Bone marrow (tissue), 2 donors: ENCODE results near the gene RTN4RL1.
"Not testable (repeated sequence)": the region's sequence is repeated elsewhere in the genome, so short reads cannot be mapped to it uniquely, and the experiment has no call there.

Experiments
- DNase-seq, 2 donors: peaks; one replicate each; lab custom pipeline; 2025; lab: John Stamatoyannopoulos, UW

Gene RTN4RL1

DNA sequence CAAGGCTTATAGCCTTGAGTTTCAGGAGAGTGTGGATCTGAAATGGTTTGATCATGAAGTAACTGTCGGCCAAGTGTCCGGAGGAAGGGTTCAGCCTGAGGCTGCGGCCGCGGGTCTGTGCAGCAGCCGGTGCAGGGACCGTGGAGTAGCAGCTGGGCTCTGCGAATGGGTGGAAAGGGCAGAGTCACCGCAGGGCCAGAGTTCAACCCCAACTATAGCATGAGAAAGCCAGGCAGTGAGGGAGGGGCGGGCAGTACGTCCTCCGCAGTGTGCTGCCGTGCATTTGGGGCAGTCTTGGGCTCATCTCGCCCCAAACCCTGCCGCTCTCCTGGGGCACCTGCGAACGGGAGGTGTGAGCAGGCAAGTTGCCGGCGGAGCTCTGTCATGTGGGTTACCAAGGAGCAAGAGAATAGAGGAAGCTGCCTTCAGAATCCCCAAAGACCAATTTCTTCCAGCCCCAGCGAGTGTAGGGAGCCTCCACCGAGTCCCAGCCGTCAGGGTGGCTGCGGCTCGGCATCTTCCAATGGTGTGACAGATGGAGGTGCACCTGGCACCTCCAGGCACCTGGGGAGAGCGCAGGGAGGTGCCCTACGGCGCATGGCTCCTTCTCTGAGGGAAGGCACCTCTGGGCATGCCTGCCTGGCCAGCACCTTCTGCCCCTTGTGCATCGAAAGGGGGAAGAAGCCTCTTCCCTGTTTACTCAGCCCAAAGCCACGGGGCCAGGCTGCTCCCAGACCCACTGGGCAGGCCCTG is 108.0 kb downstream of the RTN4RL1 start:
- DNase-seq: no peak

DNA sequence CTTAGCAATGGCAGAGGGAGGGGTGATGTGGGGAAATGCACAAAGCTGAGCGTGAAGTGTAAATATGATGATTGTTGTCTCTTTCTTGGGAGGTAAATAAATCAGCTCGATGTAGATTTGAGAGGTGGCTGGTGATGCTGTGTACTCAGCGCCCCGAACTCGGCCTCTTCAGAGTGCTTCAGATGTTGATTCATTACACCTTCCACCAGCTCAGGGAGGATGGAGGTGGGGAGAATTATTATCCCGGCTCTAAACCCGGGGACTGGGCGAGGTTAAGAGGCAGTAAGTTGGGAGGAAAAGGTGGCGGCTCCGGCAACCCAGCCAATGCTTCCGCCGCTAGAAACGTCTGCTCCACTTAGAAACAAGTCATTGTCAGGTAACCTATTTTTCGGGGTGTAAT is 108.8 kb downstream of the RTN4RL1 start:
- no peak for DNase-seq

DNA sequence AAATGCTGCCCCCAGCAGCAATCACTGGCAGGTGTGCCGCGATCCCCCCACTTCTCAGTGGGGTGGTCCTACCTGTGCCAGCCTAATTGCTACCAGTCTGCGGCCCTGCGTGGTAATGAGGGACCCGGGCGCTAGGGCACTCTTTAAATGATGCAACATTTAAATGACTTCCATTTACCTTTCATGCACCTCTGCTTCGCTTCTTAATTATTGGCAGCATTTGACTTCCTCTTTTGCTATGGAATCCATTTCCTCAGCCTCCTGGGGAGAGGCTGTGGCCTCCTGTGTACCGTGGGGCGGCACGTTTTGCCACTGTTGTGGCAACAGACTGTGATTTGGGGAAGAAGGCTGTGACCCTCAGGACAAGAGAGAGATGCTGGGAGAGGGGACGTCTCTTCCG is 109.2 kb downstream of the RTN4RL1 start:
- no peak for DNase-seq

DNA sequence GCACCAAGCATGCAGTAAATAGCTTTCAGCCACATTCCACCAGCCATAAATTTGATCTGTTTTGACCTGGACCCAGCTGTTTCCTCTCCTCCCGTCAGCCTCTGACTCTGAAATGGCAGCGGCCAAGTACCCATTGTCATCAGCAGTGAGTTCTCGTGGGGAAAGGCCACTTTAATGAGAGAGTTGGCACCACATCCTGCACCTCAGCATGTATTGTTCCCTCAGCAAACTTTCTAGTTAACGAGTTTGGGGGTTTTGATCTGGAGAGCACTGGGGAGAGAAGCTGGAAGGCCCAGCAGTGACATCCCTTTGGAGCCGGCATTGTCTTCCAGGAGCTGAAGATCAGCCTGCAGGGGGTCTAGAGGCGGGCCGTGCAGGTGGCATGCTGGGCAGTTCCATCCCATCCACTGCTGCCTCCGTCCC is 110.5 kb downstream of the RTN4RL1 start:
- no peak for DNase-seq

GRCh38 chr17:1913702-1914101 is 111.4 kb downstream of the RTN4RL1 start:
- DNase-seq: no peak

- no peak for DNase-seq
Observed at GRCh38 chr17:1912146-1912545, 113.0 kb downstream of the RTN4RL1 start.

DNA sequence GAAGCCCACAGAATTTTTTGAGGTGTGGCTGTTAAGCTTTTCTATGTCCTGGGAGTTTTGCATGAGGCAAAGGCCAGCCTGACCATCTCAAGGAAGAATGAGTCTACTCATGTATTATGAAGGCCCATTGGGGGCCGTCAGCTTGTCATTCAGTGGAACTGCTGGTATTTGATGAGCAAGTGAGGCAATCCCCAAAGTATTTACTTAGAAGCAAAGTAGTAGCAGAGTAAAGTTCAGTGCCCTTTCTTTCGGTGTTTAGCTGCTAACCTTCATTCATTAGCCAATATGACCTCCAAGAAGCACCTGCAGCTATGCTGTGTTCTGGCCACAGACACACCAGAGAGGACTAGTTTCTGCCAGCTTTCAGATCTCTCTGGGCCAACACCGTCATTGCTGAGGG is 115.1 kb downstream of the RTN4RL1 start:
- DNase-seq: no peak

GRCh38 chr17:1908699-1909309 is 116.3 kb downstream of the RTN4RL1 start:
- DNase-seq: peak in 1 of 2 donors; percentile 60

DNA sequence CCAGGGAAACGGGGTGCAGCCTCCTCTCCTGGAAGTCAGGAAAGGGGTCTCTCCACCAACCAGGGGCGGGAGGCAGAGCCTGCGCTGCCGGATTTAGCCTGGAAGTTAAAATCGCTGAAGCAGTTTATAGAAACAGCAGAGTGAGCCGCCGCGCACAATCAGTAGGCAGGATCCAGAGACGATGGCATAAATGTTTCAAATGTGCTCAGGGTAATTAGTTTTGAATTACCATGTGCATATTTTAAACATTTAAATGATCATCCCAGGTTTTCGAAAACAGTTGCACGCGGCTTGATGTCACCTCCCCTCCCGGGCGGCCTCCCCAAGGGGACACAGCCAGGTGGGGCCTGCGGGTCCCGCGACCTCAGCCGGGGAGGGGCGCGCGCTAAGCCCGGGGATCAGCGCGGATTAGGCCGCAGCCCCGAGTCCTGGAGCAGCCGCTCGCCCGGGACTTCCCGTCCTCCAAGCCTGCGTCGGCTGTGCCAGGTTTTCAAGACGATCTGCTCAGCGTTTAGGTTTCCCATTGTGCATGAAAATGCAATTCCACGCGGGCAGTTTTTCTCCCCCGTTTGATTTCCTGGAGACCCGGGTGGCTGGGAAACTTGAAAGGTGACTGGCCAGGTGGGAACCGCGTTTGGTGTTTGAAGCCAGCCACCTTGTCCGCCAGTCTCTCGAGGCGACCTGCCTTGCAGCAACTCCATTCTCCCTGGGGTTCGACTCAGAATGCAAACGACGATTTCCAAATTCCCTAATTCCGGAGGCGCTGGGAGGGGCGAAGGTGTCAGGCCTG is 117.0 kb downstream of the RTN4RL1 start:
- DNase-seq: no peak

DNA sequence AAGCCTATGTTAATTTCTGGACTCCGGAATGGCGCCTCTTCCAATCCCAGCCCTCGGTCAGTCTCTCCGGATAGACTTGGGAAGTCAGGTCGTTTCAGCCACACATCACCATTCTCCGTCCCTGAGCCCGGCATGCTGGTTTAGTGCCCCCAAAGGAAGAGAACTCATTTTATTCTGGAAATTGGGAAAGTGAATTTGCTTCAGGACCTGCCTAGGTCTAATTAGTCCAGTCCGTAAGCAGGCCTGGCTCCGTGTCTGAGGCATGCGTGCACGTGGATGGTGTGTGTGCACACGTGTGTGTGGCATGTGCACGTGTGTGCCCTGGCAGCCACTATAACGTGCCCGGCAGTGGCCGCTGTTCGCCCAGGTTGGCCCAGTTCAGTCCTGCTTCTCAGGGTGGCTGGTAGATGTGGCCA is 117.9 kb downstream of the RTN4RL1 start:
- DNase-seq: no peak

DNA sequence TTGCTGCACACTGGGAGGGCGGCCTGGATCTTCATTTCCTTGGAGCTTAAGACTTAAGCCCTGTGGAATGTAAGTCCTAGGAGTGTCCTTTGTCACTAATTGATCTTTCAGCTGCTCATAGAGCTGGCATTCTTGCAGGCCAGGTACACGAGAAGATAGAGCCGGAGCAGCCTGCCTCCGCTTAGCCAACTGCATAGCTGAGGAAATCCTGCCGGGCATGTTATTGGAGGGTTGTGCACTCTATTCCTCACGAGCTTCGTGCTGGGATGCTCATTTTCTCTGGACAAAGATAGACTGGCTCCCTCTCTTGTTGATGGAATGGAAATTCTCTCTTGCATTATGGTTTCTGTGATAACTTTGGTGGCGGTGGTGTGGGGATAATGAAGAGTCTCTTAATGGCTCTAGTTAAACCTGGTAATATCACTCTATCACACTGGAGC is 118.5 kb downstream of the RTN4RL1 start:
- no peak for DNase-seq

DNA sequence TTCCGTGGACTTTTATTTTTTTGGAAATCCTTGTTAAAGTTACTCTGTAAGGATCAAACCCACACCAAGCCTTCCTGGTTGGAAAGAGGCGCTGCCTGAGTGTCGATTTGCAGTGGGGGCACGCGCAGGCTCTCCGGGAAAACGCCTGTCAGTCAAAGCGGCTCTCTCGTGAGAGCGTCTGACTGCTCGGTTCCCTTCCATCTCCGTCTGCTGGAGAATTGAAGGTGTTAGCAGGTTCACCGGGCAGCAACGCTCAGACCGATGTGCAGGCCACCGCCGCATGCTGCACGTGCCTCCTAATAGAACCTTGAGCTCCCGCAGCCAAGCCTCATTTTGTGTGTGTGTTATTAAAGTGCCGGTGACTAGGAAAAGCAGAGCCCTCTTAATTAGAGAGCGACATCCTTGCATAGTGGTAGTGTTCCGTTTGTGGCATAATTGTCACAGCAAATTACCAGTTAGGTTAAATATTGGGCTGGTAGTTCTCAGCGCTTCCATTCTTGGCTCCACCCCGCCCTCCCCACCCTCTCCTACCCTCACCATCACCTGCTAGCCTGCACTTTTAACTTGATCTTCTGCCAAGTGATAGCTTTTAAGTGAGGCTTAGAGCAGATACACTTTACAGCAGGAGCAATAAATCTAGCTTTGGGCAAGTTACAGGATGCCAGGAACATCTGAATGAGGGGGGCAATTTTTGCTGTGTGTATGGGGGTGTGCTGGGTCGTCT is 119.8 kb downstream of the RTN4RL1 start:
- no peak for DNase-seq

DNA sequence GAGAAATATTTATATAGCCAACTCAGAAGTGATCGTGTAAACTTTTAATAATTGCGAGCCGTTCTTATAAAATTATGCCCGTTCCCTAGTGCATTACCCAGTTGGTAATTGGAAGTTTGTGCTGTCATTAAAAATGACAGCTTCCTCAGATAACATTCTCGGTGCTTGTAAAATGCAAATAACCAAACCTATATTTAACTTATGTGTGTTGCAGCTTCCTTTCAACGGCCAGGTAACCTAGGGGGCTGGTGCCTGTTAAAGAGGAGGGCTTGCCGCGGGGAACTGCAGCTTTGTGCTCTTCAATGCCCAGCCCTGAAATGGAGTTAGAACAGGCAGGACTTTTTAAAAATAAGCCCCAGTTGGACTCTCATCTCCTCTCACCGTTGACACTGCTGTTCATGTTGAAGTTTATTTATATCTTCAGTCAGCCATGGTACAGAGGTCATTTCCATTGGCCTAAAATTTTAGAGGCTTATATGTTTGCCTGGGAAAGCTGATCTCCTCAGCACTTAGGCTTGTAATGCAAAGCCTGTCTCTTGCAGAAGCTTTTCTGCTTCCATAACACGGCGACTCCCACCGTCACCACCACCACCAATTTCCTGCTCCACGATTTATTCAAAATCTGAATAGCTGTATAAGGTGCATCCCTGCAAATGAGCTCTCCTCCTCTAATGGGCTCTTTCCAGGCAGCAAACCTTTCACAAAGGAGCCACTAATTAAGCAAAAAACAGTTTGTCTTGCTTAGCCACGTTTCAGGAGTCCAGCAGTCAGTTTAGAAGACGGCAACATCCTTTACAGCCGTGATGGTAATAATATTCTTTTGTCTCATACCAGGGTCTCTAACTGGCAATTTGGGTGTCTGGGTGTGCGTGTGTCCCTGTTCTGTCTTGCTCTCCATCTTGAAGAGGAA is 120.6 kb downstream of the RTN4RL1 start:
- DNase-seq: no peak

DNA sequence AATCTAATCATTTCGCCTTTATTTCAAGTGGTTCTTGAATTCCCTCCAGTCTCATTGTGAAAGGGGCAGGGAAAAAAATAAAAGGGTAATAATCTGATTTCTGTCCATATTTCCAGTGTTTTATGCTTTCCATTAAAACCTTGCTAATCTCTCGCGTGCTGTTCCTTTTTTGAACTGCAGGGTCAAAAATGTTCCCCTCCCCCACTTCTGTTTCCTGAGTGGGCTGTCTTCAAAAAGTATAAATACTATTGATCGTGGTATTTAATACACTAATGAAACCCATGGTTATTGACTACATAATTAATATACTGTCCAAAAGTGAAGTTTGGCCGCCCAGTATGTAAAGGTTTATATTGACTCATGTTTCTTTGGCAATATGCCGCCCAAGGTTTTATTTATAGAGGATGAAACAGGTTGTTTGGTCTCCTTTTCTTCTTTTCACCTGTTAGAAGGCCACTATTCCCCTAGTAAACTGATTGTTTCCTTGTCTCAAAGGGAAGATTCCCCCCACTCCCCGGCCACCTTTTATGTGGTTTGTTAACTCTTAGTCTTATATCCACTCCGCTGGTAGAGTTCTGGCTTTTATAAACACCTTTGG is 125.6 kb downstream of the RTN4RL1 start:
- DNase-seq: no peak

DNA sequence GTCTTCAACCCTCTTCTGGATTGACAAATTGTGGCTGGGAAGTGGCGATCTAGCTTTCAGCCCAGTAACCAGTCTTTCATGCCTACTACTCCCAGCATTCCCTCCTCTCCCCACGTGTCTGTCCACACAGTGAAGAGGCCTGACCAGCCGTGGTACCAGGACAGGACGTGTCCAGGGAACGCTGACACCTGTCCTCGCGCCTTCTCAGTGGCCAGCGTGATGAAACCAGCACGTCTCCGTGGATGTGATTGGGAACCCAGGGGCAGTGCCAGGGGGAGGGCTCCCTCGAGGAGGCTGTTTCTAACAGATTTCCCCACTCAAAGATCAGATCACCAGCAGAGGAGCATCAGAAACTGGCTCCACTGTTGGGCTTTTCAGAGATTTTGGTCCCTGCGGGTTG is 126.3 kb downstream of the RTN4RL1 start:
- no peak for DNase-seq

GRCh38 chr17:1898332-1898731 is 126.8 kb downstream of the RTN4RL1 start:
- DNase-seq: no peak

DNA sequence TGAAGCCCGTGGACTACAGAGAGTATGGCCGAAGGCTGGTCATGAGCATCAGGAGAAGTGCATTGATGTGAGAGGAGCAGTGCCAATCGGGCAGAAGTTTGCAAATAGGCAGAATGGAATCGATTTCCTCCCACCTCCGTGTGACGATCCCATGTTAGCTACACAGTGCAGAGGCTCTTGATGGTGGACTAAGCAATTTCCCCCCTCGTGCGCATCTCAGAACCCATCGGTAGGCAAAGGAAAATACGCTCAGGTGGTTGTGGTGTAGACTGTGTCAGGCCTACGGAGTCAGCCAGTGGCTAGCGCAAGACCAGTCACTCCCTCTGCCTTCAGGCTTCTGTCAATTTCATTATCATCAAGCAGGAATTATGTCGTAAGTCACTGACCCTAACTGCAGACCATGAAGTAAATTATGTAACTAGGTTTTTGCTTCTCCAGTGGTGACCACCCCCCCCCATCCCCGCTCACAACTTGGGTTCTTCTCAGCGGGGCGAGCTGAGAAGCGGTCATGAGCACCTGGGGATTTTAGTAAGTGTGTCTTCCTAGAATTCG is 128.0 kb downstream of the RTN4RL1 start:
- no peak for DNase-seq

DNA sequence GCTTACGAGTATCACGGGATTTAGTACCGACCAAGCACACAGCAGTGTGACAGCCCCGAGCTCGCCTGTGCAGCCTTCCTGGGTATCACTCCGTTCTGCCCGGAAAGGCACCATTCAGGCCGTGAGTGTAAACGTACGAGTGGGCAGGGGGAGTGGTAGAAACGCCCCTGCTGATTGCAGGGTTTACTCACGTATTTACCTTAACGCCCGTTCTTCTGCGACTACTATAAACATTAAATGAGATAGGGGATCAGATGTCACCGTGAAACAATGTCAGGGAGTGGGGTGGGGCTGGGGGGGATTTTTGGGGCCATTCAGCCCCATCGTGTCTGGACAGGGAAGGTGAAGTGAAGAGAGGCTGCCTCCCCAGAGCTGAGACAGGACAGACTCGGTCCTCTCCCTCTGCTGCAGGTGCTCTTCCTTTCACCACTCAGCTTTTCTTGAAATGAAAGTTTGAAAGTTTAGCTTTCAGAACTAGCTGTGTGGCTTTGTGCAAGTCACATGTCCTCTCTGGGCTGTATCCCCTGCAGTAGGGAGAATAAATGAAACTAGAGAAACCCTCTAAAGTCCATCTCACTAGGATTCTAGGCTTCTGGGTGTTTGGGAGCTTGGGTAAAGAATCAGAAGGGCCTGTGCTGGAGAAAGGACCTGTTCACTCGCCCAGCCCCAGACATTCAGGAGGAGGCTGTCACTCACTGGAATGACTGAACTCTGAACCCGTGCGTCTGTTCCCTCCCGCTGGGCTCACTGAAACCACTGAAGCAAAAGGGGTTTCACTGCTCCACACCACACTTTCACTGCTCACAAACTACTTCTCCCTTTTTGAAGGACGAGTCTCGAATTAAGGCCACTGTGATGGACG is 128.7 kb downstream of the RTN4RL1 start:
- DNase-seq: no peak

- not testable (repeated sequence) for DNase-seq
Observed at GRCh38 chr17:1895479-1895878, 129.7 kb downstream of the RTN4RL1 start.
